GM21737 (cell line): ENCODE data around the gene SNX32.

Experiments used
- ATAC-seq: cut with Tn5 transposase; IDR thresholded peaks from one replicate; pipeline ENCODE4 v1.9.1; 2021; ENCODE audit warnings: mild to moderate bottlenecking, moderate library complexity; ENCODE audit not compliant: unreplicated experiment

The SNX32 gene

GRCh38 chr11:65854852-65855837, 21.4 kb downstream of the SNX32 start:
- ATAC-seq = no peak

- ATAC-seq = no peak
These were observed 22.2 kb downstream of the SNX32 start for GRCh38 chr11:65855927-65856363.

- peak; percentile 27 for ATAC-seq
These were observed 23.1 kb downstream of the SNX32 start for GRCh38 chr11:65856689-65857499.

- peak; percentile 0 for ATAC-seq
These were observed 23.7 kb downstream of the SNX32 start for GRCh38 chr11:65857500-65857852.

- peak; percentile 43 for ATAC-seq
These were observed 24.3 kb downstream of the SNX32 start, which contains the start of gene CFL1 for GRCh38 chr11:65857853-65858680. Gene CFL1 (minus strand): TSS chr11:65858180. CDS start chr11:65858099, 81 bp downstream.

- no peak for ATAC-seq
These were observed 24.9 kb downstream of the SNX32 start for GRCh38 chr11:65858681-65859087.

- peak; percentile 46 for ATAC-seq
These were observed 25.5 kb downstream of the SNX32 start for GRCh38 chr11:65859095-65859811.

GRCh38 chr11:65859812-65860277, 26.1 kb downstream of the SNX32 start:
- ATAC-seq = no peak

- peak; percentile 25 for ATAC-seq
These were observed 26.8 kb downstream of the SNX32 start, which contains the start of gene MUS81 for GRCh38 chr11:65860278-65861164. Gene MUS81 (plus strand): TSS chr11:65860433. CDS start chr11:65860754, 321 bp downstream.

GRCh38 chr11:65861165-65861505, 27.4 kb downstream of the SNX32 start:
- ATAC-seq = no peak

- ATAC-seq = no peak
These were observed 27.9 kb downstream of the SNX32 start for GRCh38 chr11:65861533-65862183.

GRCh38 chr11:65862191-65862735, 28.5 kb downstream of the SNX32 start:
- no peak for ATAC-seq

- ATAC-seq = no peak
These were observed 29.5 kb downstream of the SNX32 start for GRCh38 chr11:65862941-65863888.

- ATAC-seq = no peak
These were observed 30.3 kb downstream of the SNX32 start for GRCh38 chr11:65863889-65864705.

GRCh38 chr11:65864706-65865471, 31.1 kb downstream of the SNX32 start:
- no peak for ATAC-seq
